Ascending aorta (tissue), 2 donors: ENCODE measurements around the gene MRPL58. TPM values are rescaled to one million over a fixed set of nuclear protein-coding genes. Genes with fewer than 3 reads are reported as not detected.

Experiments used
- DNase-seq, 2 donors: peaks; one replicate each; pipeline ENCODE4 v3.0.0-alpha.2; 2019; ENCODE audit warnings: low spot score in 2 of 2
- H3K27ac ChIP-seq, 2 donors: fragments of 200-600 bp; sonication (generic); one replicate each; pipeline ENCODE4 v1.5.1; 2016 to 2017; ENCODE audit warnings: mild to moderate bottlenecking in 1 of 2
- H3K27me3 ChIP-seq: fragments of 200-600 bp; sonication (generic); one replicate; pipeline ENCODE4 v1.5.1; 2017
- H3K36me3 ChIP-seq, 2 donors: fragments of 200-600 bp; sonication (generic); one replicate each; pipeline ENCODE4 v1.5.1; 2016
- H3K4me1 ChIP-seq, 2 donors: fragments of 200-600 bp; sonication (generic); one replicate each; pipeline ENCODE4 v1.5.1; 2016 to 2017; ENCODE audit warnings: mild to moderate bottlenecking in 1 of 2
- H3K4me3 ChIP-seq, 2 donors: fragments of 200-600 bp; sonication (generic); one replicate each; pipeline ENCODE4 v1.5.1; 2016 to 2017; ENCODE audit warnings: mild to moderate bottlenecking in 1 of 2
- H3K9me3 ChIP-seq, 2 donors: fragments of 200-600 bp; sonication (generic); one replicate each; pipeline ENCODE4 v1.5.1; 2016
- intact Hi-C: fragments of 100-400 bp; cut with DNase I; formaldehyde crosslinking; loops from one replicate; pipeline ENCODE4 v1.15.1; 2023
- total RNA-seq: library from RNA; depleted of rRNA; stranded (reverse); fragments of >200 nt; gene quantifications from one replicate; pipeline ENCODE4 v1.1.0, GENCODE V29; 2016
- TF ChIP-seq, protein P1 (sequence below), 3 experiments: fragments of 200-600 bp in 2 of 3; fragments of 450-650 bp in 1 of 3; sonication (generic) in 2 of 3; IDR thresholded peaks; one replicate each; pipeline ENCODE4 v1.5.1; 2016 to 2019; ENCODE audit warnings: antibody characterized with exemption in 3 of 3, mild to moderate bottlenecking in 1 of 3, moderate library complexity in 1 of 3

Gene MRPL58
- total RNA-seq, 1 donor from 2014 or later = 14.5 TPM

- intact Hi-C loops = loop anchor here (1.0 kb wide), 2 partner anchors 20 to 24 kb away; no protein-coding TSS in a partner anchor
- TF ChIP-seq, protein P1, sequence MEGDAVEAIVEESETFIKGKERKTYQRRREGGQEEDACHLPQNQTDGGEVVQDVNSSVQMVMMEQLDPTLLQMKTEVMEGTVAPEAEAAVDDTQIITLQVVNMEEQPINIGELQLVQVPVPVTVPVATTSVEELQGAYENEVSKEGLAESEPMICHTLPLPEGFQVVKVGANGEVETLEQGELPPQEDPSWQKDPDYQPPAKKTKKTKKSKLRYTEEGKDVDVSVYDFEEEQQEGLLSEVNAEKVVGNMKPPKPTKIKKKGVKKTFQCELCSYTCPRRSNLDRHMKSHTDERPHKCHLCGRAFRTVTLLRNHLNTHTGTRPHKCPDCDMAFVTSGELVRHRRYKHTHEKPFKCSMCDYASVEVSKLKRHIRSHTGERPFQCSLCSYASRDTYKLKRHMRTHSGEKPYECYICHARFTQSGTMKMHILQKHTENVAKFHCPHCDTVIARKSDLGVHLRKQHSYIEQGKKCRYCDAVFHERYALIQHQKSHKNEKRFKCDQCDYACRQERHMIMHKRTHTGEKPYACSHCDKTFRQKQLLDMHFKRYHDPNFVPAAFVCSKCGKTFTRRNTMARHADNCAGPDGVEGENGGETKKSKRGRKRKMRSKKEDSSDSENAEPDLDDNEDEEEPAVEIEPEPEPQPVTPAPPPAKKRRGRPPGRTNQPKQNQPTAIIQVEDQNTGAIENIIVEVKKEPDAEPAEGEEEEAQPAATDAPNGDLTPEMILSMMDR (IDR thresholded peaks at IDR 0.05) = no peak
- peaks cover 4 to 18% of the 10 kb centered on the region in 2 donors for H3K4me1 ChIP-seq
- H3K27ac ChIP-seq = peak overlapping the region; percentile 83 to 91
- H3K9me3 ChIP-seq = no peaks in the 10 kb centered on the region
- peaks cover 0 to 7% of the 10 kb centered on the region in 2 donors for H3K36me3 ChIP-seq
- H3K4me3 ChIP-seq = peak overlapping the region; percentile 68 to 88
- no peak for DNase-seq
- no peaks in the 10 kb centered on the region for H3K27me3 ChIP-seq
Observed at GRCh38 chr17:75012096-75012345, 449 bp upstream of the MRPL58 start.

- intact Hi-C loops = loop anchor here (1.0 kb wide), 1 partner anchor 52 kb away; no protein-coding TSS in a partner anchor
- Histone ChIP-seq H3K27me3 (no peaks in the 10 kb centered on the region), H3K27ac (peak overlapping the region; percentile 83 to 91), H3K36me3 (peaks cover 3 to 13% of the 10 kb centered on the region in 2 donors), H3K4me1 (peaks cover 4 to 18% of the 10 kb centered on the region in 2 donors), H3K9me3 (no peaks in the 10 kb centered on the region), H3K4me3 (peak overlapping the region; percentile 68 to 88)
- DNase-seq = no peak
- TF ChIP-seq, protein P1 (IDR thresholded peaks at IDR 0.05) = no peak
Observed at GRCh38 chr17:75013092-75013559, 656 bp downstream of the MRPL58 start.

- TF ChIP-seq, protein P1 (IDR thresholded peaks at IDR 0.05) = no peak
- no peak for DNase-seq
- intact Hi-C loops = no loop called here
- H3K4me1 ChIP-seq = no peaks in the 10 kb centered on the region
- peaks cover 27 to 58% of the 10 kb centered on the region in 2 donors for H3K36me3 ChIP-seq
- no peak overlapping the region for H3K27ac ChIP-seq
- H3K9me3 ChIP-seq = no peaks in the 10 kb centered on the region
- no peaks in the 10 kb centered on the region for H3K27me3 ChIP-seq
- no peak overlapping the region for H3K4me3 ChIP-seq
Observed at GRCh38 chr17:75019146-75019545, 6.7 kb downstream of the MRPL58 start.

GRCh38 chr17:75019710-75020109, 7.2 kb downstream of the MRPL58 start:
- Histone ChIP-seq H3K27ac (no peak overlapping the region), H3K9me3 (no peaks in the 10 kb centered on the region), H3K4me3 (no peak overlapping the region), H3K36me3 (peaks cover 27 to 58% of the 10 kb centered on the region in 2 donors), H3K4me1 (no peaks in the 10 kb centered on the region), H3K27me3 (no peaks in the 10 kb centered on the region)
- no peak for DNase-seq
- TF ChIP-seq, protein P1 (IDR thresholded peaks at IDR 0.05) = no peak
- intact Hi-C loops = no loop called here

DNA sequence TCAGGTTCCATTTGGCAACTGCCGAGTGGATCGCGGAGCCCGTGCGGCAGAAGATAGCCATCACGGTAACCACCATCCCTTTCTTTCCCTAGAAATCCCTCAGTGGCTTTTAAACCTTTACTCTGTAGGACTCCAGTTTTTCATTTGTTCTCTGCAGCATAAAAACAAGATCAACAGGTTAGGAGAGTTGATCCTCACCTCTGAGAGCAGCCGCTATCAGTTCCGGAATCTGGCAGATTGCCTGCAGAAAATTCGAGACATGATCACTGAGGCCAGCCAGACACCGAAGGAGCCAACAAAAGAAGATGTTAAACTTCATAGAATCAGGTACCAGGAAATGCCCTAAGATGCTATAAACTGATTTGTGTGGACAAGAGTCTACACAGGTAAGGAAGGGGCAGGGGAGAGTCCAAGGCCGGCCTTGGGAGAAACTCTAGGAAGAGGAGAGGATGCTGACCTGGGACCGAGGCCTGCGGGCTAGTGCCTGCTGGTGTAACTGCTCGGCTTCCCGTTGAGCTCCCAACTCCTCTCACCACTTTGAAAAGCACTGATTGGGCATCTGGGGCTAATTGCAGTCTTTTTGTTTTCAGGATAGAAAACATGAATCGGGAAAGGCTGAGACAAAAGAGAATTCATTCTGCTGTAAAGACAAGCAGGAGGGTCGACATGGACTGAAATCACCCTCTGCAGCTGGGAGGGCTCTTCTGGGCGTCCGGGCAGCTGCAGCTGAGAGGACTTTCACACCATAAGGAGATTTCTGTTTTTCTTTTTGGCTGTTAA, 8.1 kb downstream of the MRPL58 start:
- intact Hi-C loops = no loop called here
- TF ChIP-seq, protein P1 (IDR thresholded peaks at IDR 0.05) = no peak
- Histone ChIP-seq H3K27ac (no peak overlapping the region), H3K27me3 (no peaks in the 10 kb centered on the region), H3K9me3 (no peaks in the 10 kb centered on the region), H3K36me3 (peaks cover 27 to 58% of the 10 kb centered on the region in 2 donors), H3K4me3 (no peak overlapping the region), H3K4me1 (no peaks in the 10 kb centered on the region)
- no peak for DNase-seq
